HG03108 (cell line): ENCODE measurements around the gene SHROOM2.

Source experiments
- ATAC-seq: cut with Tn5 transposase; IDR thresholded peaks from one replicate; pipeline ENCODE4 v1.9.1; 2021; ENCODE audit warnings: moderate library complexity; ENCODE audit not compliant: unreplicated experiment

SHROOM2 gene

GRCh38 chrX:9860826-9861225, 74.6 kb downstream of the SHROOM2 start:
- ATAC-seq, result no peak

GRCh38 chrX:9861711-9862110, 75.5 kb downstream of the SHROOM2 start:
- ATAC-seq, result no peak

- no peak for ATAC-seq
Measured at GRCh38 chrX:9862525-9862924, 76.3 kb downstream of the SHROOM2 start.

- ATAC-seq, result no peak
Measured at GRCh38 chrX:9862953-9863352, 76.7 kb downstream of the SHROOM2 start.

- ATAC-seq, result no peak
Measured at GRCh38 chrX:9864011-9864410, 77.8 kb downstream of the SHROOM2 start.

GRCh38 chrX:9865804-9866472, 79.7 kb downstream of the SHROOM2 start:
- no peak for ATAC-seq

GRCh38 chrX:9866633-9867032, 80.4 kb downstream of the SHROOM2 start:
- ATAC-seq, result no peak

- ATAC-seq, result no peak
Measured at GRCh38 chrX:9867226-9867625, 81.0 kb downstream of the SHROOM2 start.

- ATAC-seq, result no peak
Measured at GRCh38 chrX:9867753-9868152, 81.5 kb downstream of the SHROOM2 start.

GRCh38 chrX:9871701-9872268, 85.6 kb downstream of the SHROOM2 start:
- ATAC-seq, result no peak

- ATAC-seq, result no peak
Measured at GRCh38 chrX:9873360-9873759, 87.1 kb downstream of the SHROOM2 start.

GRCh38 chrX:9873952-9874351, 87.7 kb downstream of the SHROOM2 start:
- no peak for ATAC-seq

GRCh38 chrX:9874483-9874882, 88.3 kb downstream of the SHROOM2 start:
- no peak for ATAC-seq

GRCh38 chrX:9875801-9876200, 89.6 kb downstream of the SHROOM2 start:
- no peak for ATAC-seq

GRCh38 chrX:9876201-9876600, 90.0 kb downstream of the SHROOM2 start:
- ATAC-seq, result no peak

GRCh38 chrX:9878146-9878820, 92.1 kb downstream of the SHROOM2 start:
- no peak for ATAC-seq

GRCh38 chrX:9880237-9880636, 94.0 kb downstream of the SHROOM2 start:
- ATAC-seq, result no peak

GRCh38 chrX:9880870-9881269, 94.6 kb downstream of the SHROOM2 start:
- ATAC-seq, result no peak

GRCh38 chrX:9882669-9883446, 96.6 kb downstream of the SHROOM2 start:
- no peak for ATAC-seq

GRCh38 chrX:9884031-9884779, 98.0 kb downstream of the SHROOM2 start:
- ATAC-seq, result no peak

- no peak for ATAC-seq
Measured at GRCh38 chrX:9885150-9885549, 98.9 kb downstream of the SHROOM2 start.
